IMR-90 (cell line): ENCODE results near the gene ELOA. TPM values are rescaled to one million over a fixed set of nuclear protein-coding genes. Genes with fewer than 3 reads are reported as not detected.

ENCODE experiments used
- ATAC-seq: fragments of 200-7000 bp; cut with Tn5 transposase; 2 replicates; pipeline ENCODE4 v1.9.1; 2020; ENCODE audit warnings: low read depth, mild to moderate bottlenecking, moderate library complexity
- BruUV-seq: library from RNA; stranded (reverse); fragments of 400-500 nt; replicated peaks from 2 replicates; lab custom pipeline; 2021; lab: Mats Ljungman, UMichigan
- CTCF ChIA-PET: fragments of 300-600 bp; formaldehyde crosslinking; extraction: SDS; loops from one replicate; lab custom pipeline; 2021; ENCODE audit warnings: antibody characterized with exemption; lab: Yijun Ruan, JAX
- POLR2A ChIA-PET: fragments of 300-600 bp; sonication (Branson Sonifier 250); formaldehyde crosslinking; loops from one replicate; lab custom pipeline; 2022; ENCODE audit warnings: antibody characterized with exemption; ENCODE audit not compliant: unreplicated experiment; lab: Charles Lee
- DNase-seq: peaks from one replicate; pipeline ENCODE4 v3.0.0; 2013
- H2AFZ ChIP-seq: replicated peaks from 2 replicates; pipeline ENCODE3; 2013; ENCODE audit warnings: low read length, mild to moderate bottlenecking; ENCODE audit not compliant: poor library complexity
- H2AK5ac ChIP-seq: 2 replicates; pipeline ENCODE4 v1.6.1; 2013; ENCODE audit warnings: low read depth, low read length, inconsistent platforms
- H2AK9ac ChIP-seq: replicated peaks from 2 replicates; pipeline ENCODE3; 2013; ENCODE audit warnings: mild to moderate bottlenecking, low read depth, low read length, moderate library complexity; ENCODE audit not compliant: poor library complexity
- H2BK120ac ChIP-seq: 2 replicates; pipeline ENCODE4 v1.6.1; 2013; ENCODE audit warnings: low read depth, low read length, inconsistent platforms
- H2BK15ac ChIP-seq: 3 replicates; pipeline ENCODE4 v1.6.1; 2013; ENCODE audit warnings: low read depth, low read length, inconsistent platforms
- H2BK20ac ChIP-seq: 2 replicates; pipeline ENCODE4 v1.6.1; 2013; ENCODE audit warnings: low read depth, mild to moderate bottlenecking, inconsistent platforms, low read length, moderate library complexity
- H2BK5ac ChIP-seq: 2 replicates; pipeline ENCODE4 v1.6.1; 2013; ENCODE audit warnings: mild to moderate bottlenecking, low read depth, low read length, inconsistent platforms; ENCODE audit not compliant: poor library complexity, severe bottlenecking
- H3K14ac ChIP-seq: replicated peaks from 2 replicates; pipeline ENCODE4 v1.6.1; 2013; ENCODE audit warnings: low read depth, low read length, inconsistent platforms
- H3K18ac ChIP-seq: 2 replicates; pipeline ENCODE4 v1.6.1; 2013; ENCODE audit warnings: low read depth, low read length, control low read depth
- H3K23ac ChIP-seq: 2 replicates; pipeline ENCODE4 v1.6.1; 2013; ENCODE audit warnings: low read depth, low read length, inconsistent platforms
- H3K27ac ChIP-seq: 2 replicates; pipeline ENCODE4 v1.5.1; 2013; ENCODE audit warnings: mild to moderate bottlenecking, control low read depth, low read length; ENCODE audit not compliant: insufficient read depth
- H3K27me3 ChIP-seq: 2 replicates; pipeline ENCODE4 v1.6.1; 2013; ENCODE audit warnings: low read length; ENCODE audit not compliant: control insufficient read depth, insufficient read depth
- H3K36me3 ChIP-seq: 2 replicates; pipeline ENCODE4 v1.6.1; 2013; ENCODE audit warnings: low read length, mixed read lengths; ENCODE audit not compliant: control insufficient read depth, insufficient read depth
- H3K4ac ChIP-seq: 2 replicates; pipeline ENCODE4 v1.6.1; 2013; ENCODE audit warnings: low read depth, low read length, inconsistent platforms
- H3K4me1 ChIP-seq: 2 replicates; pipeline ENCODE4 v1.6.1; 2013; ENCODE audit warnings: low read length, mixed read lengths; ENCODE audit not compliant: control insufficient read depth, insufficient read depth
- H3K4me2 ChIP-seq: 2 replicates; pipeline ENCODE4 v1.6.1; 2013; ENCODE audit warnings: low read depth, mild to moderate bottlenecking, control low read depth, low read length, moderate library complexity
- H3K4me3 ChIP-seq: 2 replicates; pipeline ENCODE4 v1.5.1; 2013; ENCODE audit warnings: low read depth, mild to moderate bottlenecking, control low read depth, low read length, moderate library complexity; ENCODE audit not compliant: insufficient read depth
- H3K56ac ChIP-seq: 2 replicates; pipeline ENCODE4 v1.6.1; 2013; ENCODE audit warnings: low read length, inconsistent platforms; ENCODE audit not compliant: insufficient read depth; ENCODE audit errors: extremely low read depth
- H3K79me1 ChIP-seq, 2 experiments: 2 replicates each; pipeline ENCODE4 v1.6.1; 2013; ENCODE audit warnings: low read length in 2 of 2, inconsistent platforms in 1 of 2, low read depth in 1 of 2
- H3K9ac ChIP-seq: 2 replicates; pipeline ENCODE4 v1.6.1; 2013; ENCODE audit warnings: low read depth, low read length, control low read depth
- H3K9me1 ChIP-seq: 2 replicates; pipeline ENCODE4 v1.6.1; 2013; ENCODE audit warnings: low read length, inconsistent platforms; ENCODE audit not compliant: insufficient read depth
- H3K9me3 ChIP-seq: 2 replicates; pipeline ENCODE4 v1.6.1; 2013; ENCODE audit warnings: low read length; ENCODE audit not compliant: control insufficient read depth, insufficient read depth
- H4K20me1 ChIP-seq: 2 replicates; pipeline ENCODE4 v1.6.1; 2013; ENCODE audit warnings: low read length, inconsistent platforms; ENCODE audit not compliant: insufficient read depth
- H4K5ac ChIP-seq: 2 replicates; pipeline ENCODE4 v1.6.1; 2013; ENCODE audit warnings: mild to moderate bottlenecking, low read depth, low read length, control low read depth
- H4K8ac ChIP-seq, 2 experiments: 2 replicates each; pipeline ENCODE4 v1.6.1; 2013; ENCODE audit warnings: low read depth in 2 of 2, low read length in 2 of 2, control low read depth in 1 of 2, inconsistent platforms in 1 of 2
- H4K91ac ChIP-seq: 2 replicates; pipeline ENCODE4 v1.6.1; 2013; ENCODE audit warnings: low read depth, low read length, inconsistent platforms; ENCODE audit not compliant: insufficient read depth
- CEBPB ChIP-seq: IDR thresholded peaks from 2 replicates; pipeline ENCODE4 v1.6.1; 2012; ENCODE audit warnings: low read depth, low read length, improper control_type of control experiment
- CHD1 ChIP-seq: IDR thresholded peaks from 2 replicates; pipeline ENCODE4 v1.6.1; 2012; ENCODE audit warnings: low read depth, low read length, improper control_type of control experiment
- CTCF ChIP-seq: conservative IDR thresholded peaks from 2 replicates; pipeline ENCODE4 v1.5.1; 2012; ENCODE audit warnings: mild to moderate bottlenecking, low read depth, low read length, improper control_type of control experiment
- ELK1 ChIP-seq: fragments of 150-350 bp; IDR thresholded peaks from 2 replicates; pipeline ENCODE4 v1.6.1; 2016; ENCODE audit warnings: low read depth, mild to moderate bottlenecking, low read length, moderate library complexity, borderline replicate concordance
- FOS ChIP-seq: fragments of 150-350 bp; IDR thresholded peaks from 2 replicates; pipeline ENCODE4 v1.6.1; 2016; ENCODE audit warnings: low read depth, low read length
- MAFK ChIP-seq: IDR thresholded peaks from 2 replicates; pipeline ENCODE4 v1.6.1; 2012; ENCODE audit warnings: low read depth, low read length, improper control_type of control experiment
- MAZ ChIP-seq: IDR thresholded peaks from 2 replicates; pipeline ENCODE4 v1.6.1; 2012; ENCODE audit warnings: low read depth, mild to moderate bottlenecking, low read length, improper control_type of control experiment, moderate library complexity, borderline replicate concordance
- NFE2L2 ChIP-seq: fragments of 150-350 bp; IDR thresholded peaks from 2 replicates; pipeline ENCODE4 v1.6.1; 2016; ENCODE audit warnings: low read depth, mild to moderate bottlenecking, low read length
- POLR2A ChIP-seq: IDR thresholded peaks from 2 replicates; pipeline ENCODE4 v1.6.1; 2012; ENCODE audit warnings: mild to moderate bottlenecking, low read depth, low read length
- RAD21 ChIP-seq: IDR thresholded peaks from 2 replicates; pipeline ENCODE4 v1.6.1; 2012; ENCODE audit warnings: low read length, improper control_type of control experiment
- RCOR1 ChIP-seq: IDR thresholded peaks from 2 replicates; pipeline ENCODE4 v1.6.1; 2012; ENCODE audit warnings: mild to moderate bottlenecking, low read length, improper control_type of control experiment; ENCODE audit not compliant: insufficient replicate concordance
- RFX5 ChIP-seq: IDR thresholded peaks from 2 replicates; pipeline ENCODE4 v1.8.0; 2012; ENCODE audit warnings: low read depth, mild to moderate bottlenecking, low read length, moderate library complexity
- SMC3 ChIP-seq: fragments of 150-350 bp; IDR thresholded peaks from 2 replicates; pipeline ENCODE4 v1.6.1; 2016; ENCODE audit warnings: low read depth, mild to moderate bottlenecking, antibody characterized with exemption, low read length, moderate library complexity
- USF2 ChIP-seq: fragments of 150-350 bp; IDR thresholded peaks from 2 replicates; pipeline ENCODE4 v1.6.1; 2017; ENCODE audit warnings: mild to moderate bottlenecking, antibody characterized with exemption, low read length, low read depth
- WGBS, 2 experiments: methylation state at CpG; one replicate each; pipeline versions ENCODE4 v1.1.5 to v1.1.7; 2013; ENCODE audit warnings: missing lambda C conversion rate in 2 of 2; ENCODE audit not compliant: insufficient read length in 1 of 2; ENCODE audit errors: extremely low coverage in 2 of 2; 5-methylcytosine and 5-hydroxymethylcytosine counted together
- dilution Hi-C: fragments of 300-500 bp; cut with HindIII; formaldehyde crosslinking; loops from one replicate; pipeline ENCODE4 v1.14.3; 2018; ENCODE audit warnings: low sequenced_read_pairs; ENCODE audit not compliant: unreplicated experiment
- in situ Hi-C: fragments of 300-500 bp; cut with MboI; formaldehyde crosslinking; loops from 3 replicates; pipeline ENCODE4 v1.14.3; 2019; ENCODE audit warnings: low sequenced_read_pairs, inconsistent platforms, mixed read lengths
- intact Hi-C: fragments of 100-400 bp; cut with micrococcal nuclease; formaldehyde crosslinking; loops from 2 replicates; pipeline ENCODE4 v1.10.0; 2022
- polyA plus RNA-seq, 3 experiments: library from polyadenylated mRNA; depleted of rRNA; stranded (reverse); fragments of >200 nt; gene quantifications; 2 replicates each; pipeline ENCODE4 v1.2.3, GENCODE V29; 2012; ENCODE audit warnings: low replicate concordance in 1 of 3
- total RNA-seq: library from RNA; depleted of rRNA; stranded (reverse); fragments of >200 nt; gene quantifications from 2 replicates; pipeline ENCODE4 v1.2.3, GENCODE V29; 2012

ELOA gene
- total and polyA plus RNA-seq, 2 of the 4 experiments (the other 2 are of a cell fraction), result 22.9 to 40.7 TPM

GRCh38 chr1:23736437-23737134 lies 6.7 kb upstream of the ELOA start:
- Histone ChIP-seq H3K23ac (no peak overlapping the region), H3K9me3 (no peaks in the 10 kb centered on the region), H3K27ac (no peak overlapping the region), H3K18ac (no peak overlapping the region), H2AK5ac (no peak overlapping the region), H3K36me3 (0 out of 2 replicates have a peak, but pooled peaks cover 2% of the 10 kb centered on the region), H3K4ac (no peak overlapping the region), H3K27me3 (no peaks in the 10 kb centered on the region), H3K9ac (no peak overlapping the region), H4K8ac (no peak overlapping the region), H3K9me1 (peaks cover 18% of the 10 kb centered on the region), H2AK9ac (no peak overlapping the region), H2BK120ac (no peak overlapping the region), H3K56ac (no peak overlapping the region), H2BK5ac (no peak overlapping the region), H2AFZ (no peak overlapping the region), H4K91ac (no peak overlapping the region), H3K4me2 (no peak overlapping the region), H4K5ac (no peak overlapping the region), H3K4me1 (peaks cover 6% of the 10 kb centered on the region), H3K79me1 (peaks cover 7 to 57% of the 10 kb centered on the region in 2 experiments), H4K20me1 (peaks cover 3% of the 10 kb centered on the region; the same call in 1 of the 2 replicates), H2BK15ac (no peak overlapping the region), H3K4me3 (no peak overlapping the region), H3K14ac (no peak overlapping the region), H2BK20ac (no peak overlapping the region)
- TF ChIP-seq POLR2A, result no peak
- TF ChIP-seq RAD21, result no peak
- TF ChIP-seq MAZ, result no peak
- TF ChIP-seq NFE2L2, result no peak
- no peak for TF ChIP-seq CHD1
- TF ChIP-seq MAFK, result no peak
- TF ChIP-seq USF2, result no peak
- no peak for TF ChIP-seq ELK1
- no peak for TF ChIP-seq CTCF
- no peak for TF ChIP-seq RCOR1
- no peak for TF ChIP-seq SMC3
- TF ChIP-seq RFX5, result no peak
- no peak for TF ChIP-seq FOS
- TF ChIP-seq CEBPB, result no peak
- intact Hi-C loops, result no loop called here
- ChIA-PET POLR2A (no interaction called here), CTCF (no interaction called here)
- DNase-seq (no peak), ATAC-seq (no peak)
- WGBS, 2 experiments, result 100% methylated on average over 1 of the region's 7 CpGs; no CpG with 5 or more reads in 1 of the 2 experiments
- in situ Hi-C loops, result no loop called here
- dilution Hi-C loops, result no loop called here
- BruUV-seq, result no TSS peak
